ENCODE results near the gene KLK12. TPM values are rescaled to one million over a fixed set of nuclear protein-coding genes. Genes with fewer than 3 reads are reported as not detected.

Gene KLK12
- total and polyA plus RNA-seq, 9 of the 15 experiments (the other 6 are each of a cell fraction or from before 2014, with no cell fraction given), result not detected

DNA sequence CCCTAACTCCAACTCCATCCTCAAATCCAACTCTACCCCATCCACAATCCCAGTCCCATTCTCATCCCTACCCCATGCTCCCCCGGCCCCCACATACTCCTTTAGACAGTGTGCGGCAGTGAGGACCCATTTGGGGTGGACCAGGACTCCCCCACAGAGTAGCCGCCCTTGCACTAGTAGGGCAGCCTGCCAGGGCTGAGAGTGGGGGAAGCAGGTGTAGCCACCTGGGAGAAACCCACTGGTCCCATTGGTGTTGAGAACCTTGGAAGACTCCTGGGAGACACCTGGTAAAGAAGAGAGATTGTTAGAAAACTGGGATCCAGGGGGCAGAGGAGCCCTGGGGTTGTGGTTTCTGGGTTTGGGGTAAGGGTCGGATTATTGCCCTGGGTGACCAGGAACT is 25.5 kb upstream of the KLK12 start:
- no TSS peak for BruUV-seq (replicated peaks)
- Histone ChIP-seq H3K27ac (ENCODE audit: extremely low read depth, low read depth, low read length) (no peak overlapping the region), H3K4me1 (replicated peaks in 1 of 2; ENCODE audit: control insufficient read depth in 2 of 2, insufficient read depth in 2 of 2, low read length in 2 of 2) (peaks cover 7 to 10% of the 10 kb centered on the region in 2 experiments), H3K4me3 (no peak overlapping the region), H3K9me3 (replicated peaks; ENCODE audit: control insufficient read depth, insufficient read depth, low read depth, low read length) (no peaks in the 10 kb centered on the region), H4K20me1 (replicated peaks; ENCODE audit: control insufficient read depth, insufficient read depth, low read length) (no peaks in the 10 kb centered on the region), H3K9me1 (ENCODE audit: control insufficient read depth, insufficient read depth, low read length) (no peaks in the 10 kb centered on the region), H3K27me3 (ENCODE audit: control insufficient read depth in 2 of 2, insufficient read depth in 2 of 2, low read length in 2 of 2) (no peaks in the 10 kb centered on the region), H2AFZ (ENCODE audit: low read depth, low read length) (no peak overlapping the region), H3K4me2 (ENCODE audit: insufficient read depth, low read length) (no peak overlapping the region), H3K79me2 (ENCODE audit: control insufficient read depth, insufficient read depth, low read length) (no peaks in the 10 kb centered on the region), H3K9ac (ENCODE audit: insufficient read depth in 1 of 2, low read depth in 2 of 2, low read length in 2 of 2) (no peak overlapping the region), H3K36me3 (ENCODE audit: control insufficient read depth, insufficient read depth, low read length) (no peaks in the 10 kb centered on the region)
- no peak for DNase-seq (ENCODE audit: extremely low read depth in 1 of 4, low spot score in 3 of 4)
- ATAC-seq, result no peak
- FAIRE-seq, result no peak
- 3% methylated on average over 4 of the region's 4 CpGs for WGBS (ENCODE audit: insufficient coverage, low coverage, missing lambda C conversion rate)
- in situ Hi-C loops (cut with MboI), result no loop called here
- ChIA-PET POLR2A (no interaction called here), CTCF (ENCODE audit: low intra/inter-chr PET ratio) (no interaction called here)
- intact Hi-C loops (cut with micrococcal nuclease), result no loop called here
- TF ChIP-seq ARHGAP35 (IDR thresholded peaks at IDR 0.05; ENCODE audit: partially characterized antibody) (no peak), ZBTB17 (CRISPR knock-in tag; IDR thresholded peaks at IDR 0.05) (no peak), ZNF146 (CRISPR knock-in tag; IDR thresholded peaks at IDR 0.05; ENCODE audit: unreplicated experiment) (no peak), ZNF41 (CRISPR knock-in tag; conservative IDR thresholded peaks at IDR 0.05) (no peak), ERF (CRISPR knock-in tag; IDR thresholded peaks at IDR 0.05) (no peak), ZC3H8 (IDR thresholded peaks at IDR 0.05) (no peak), ZNF57 (CRISPR knock-in tag; IDR thresholded peaks at IDR 0.05) (no peak), GATAD2B (IDR thresholded peaks at IDR 0.05; ENCODE audit: borderline replicate concordance) (no peak), NFYB (IDR thresholded peaks at IDR 0.05; ENCODE audit: extremely low read depth, insufficient read length) (no peak)
- TF ChIP-seq, protein P1, sequence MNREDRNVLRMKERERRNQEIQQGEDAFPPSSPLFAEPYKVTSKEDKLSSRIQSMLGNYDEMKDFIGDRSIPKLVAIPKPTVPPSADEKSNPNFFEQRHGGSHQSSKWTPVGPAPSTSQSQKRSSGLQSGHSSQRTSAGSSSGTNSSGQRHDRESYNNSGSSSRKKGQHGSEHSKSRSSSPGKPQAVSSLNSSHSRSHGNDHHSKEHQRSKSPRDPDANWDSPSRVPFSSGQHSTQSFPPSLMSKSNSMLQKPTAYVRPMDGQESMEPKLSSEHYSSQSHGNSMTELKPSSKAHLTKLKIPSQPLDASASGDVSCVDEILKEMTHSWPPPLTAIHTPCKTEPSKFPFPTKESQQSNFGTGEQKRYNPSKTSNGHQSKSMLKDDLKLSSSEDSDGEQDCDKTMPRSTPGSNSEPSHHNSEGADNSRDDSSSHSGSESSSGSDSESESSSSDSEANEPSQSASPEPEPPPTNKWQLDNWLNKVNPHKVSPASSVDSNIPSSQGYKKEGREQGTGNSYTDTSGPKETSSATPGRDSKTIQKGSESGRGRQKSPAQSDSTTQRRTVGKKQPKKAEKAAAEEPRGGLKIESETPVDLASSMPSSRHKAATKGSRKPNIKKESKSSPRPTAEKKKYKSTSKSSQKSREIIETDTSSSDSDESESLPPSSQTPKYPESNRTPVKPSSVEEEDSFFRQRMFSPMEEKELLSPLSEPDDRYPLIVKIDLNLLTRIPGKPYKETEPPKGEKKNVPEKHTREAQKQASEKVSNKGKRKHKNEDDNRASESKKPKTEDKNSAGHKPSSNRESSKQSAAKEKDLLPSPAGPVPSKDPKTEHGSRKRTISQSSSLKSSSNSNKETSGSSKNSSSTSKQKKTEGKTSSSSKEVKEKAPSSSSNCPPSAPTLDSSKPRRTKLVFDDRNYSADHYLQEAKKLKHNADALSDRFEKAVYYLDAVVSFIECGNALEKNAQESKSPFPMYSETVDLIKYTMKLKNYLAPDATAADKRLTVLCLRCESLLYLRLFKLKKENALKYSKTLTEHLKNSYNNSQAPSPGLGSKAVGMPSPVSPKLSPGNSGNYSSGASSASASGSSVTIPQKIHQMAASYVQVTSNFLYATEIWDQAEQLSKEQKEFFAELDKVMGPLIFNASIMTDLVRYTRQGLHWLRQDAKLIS (CRISPR knock-in tag; IDR thresholded peaks at IDR 0.05), result no peak
- TF ChIP-seq, protein P2, sequence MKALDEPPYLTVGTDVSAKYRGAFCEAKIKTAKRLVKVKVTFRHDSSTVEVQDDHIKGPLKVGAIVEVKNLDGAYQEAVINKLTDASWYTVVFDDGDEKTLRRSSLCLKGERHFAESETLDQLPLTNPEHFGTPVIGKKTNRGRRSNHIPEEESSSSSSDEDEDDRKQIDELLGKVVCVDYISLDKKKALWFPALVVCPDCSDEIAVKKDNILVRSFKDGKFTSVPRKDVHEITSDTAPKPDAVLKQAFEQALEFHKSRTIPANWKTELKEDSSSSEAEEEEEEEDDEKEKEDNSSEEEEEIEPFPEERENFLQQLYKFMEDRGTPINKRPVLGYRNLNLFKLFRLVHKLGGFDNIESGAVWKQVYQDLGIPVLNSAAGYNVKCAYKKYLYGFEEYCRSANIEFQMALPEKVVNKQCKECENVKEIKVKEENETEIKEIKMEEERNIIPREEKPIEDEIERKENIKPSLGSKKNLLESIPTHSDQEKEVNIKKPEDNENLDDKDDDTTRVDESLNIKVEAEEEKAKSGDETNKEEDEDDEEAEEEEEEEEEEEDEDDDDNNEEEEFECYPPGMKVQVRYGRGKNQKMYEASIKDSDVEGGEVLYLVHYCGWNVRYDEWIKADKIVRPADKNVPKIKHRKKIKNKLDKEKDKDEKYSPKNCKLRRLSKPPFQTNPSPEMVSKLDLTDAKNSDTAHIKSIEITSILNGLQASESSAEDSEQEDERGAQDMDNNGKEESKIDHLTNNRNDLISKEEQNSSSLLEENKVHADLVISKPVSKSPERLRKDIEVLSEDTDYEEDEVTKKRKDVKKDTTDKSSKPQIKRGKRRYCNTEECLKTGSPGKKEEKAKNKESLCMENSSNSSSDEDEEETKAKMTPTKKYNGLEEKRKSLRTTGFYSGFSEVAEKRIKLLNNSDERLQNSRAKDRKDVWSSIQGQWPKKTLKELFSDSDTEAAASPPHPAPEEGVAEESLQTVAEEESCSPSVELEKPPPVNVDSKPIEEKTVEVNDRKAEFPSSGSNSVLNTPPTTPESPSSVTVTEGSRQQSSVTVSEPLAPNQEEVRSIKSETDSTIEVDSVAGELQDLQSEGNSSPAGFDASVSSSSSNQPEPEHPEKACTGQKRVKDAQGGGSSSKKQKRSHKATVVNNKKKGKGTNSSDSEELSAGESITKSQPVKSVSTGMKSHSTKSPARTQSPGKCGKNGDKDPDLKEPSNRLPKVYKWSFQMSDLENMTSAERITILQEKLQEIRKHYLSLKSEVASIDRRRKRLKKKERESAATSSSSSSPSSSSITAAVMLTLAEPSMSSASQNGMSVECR (CRISPR knock-in tag; IDR thresholded peaks at IDR 0.05), result no peak
- TF ChIP-seq, protein P3, sequence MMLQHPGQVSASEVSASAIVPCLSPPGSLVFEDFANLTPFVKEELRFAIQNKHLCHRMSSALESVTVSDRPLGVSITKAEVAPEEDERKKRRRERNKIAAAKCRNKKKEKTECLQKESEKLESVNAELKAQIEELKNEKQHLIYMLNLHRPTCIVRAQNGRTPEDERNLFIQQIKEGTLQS (IDR thresholded peaks at IDR 0.05), result no peak
- TF ChIP-seq, protein P3 (CRISPR knock-in tag; conservative IDR thresholded peaks at IDR 0.05), result no peak
- TF ChIP-seq, protein P4, sequence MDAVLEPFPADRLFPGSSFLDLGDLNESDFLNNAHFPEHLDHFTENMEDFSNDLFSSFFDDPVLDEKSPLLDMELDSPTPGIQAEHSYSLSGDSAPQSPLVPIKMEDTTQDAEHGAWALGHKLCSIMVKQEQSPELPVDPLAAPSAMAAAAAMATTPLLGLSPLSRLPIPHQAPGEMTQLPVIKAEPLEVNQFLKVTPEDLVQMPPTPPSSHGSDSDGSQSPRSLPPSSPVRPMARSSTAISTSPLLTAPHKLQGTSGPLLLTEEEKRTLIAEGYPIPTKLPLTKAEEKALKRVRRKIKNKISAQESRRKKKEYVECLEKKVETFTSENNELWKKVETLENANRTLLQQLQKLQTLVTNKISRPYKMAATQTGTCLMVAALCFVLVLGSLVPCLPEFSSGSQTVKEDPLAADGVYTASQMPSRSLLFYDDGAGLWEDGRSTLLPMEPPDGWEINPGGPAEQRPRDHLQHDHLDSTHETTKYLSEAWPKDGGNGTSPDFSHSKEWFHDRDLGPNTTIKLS (IDR thresholded peaks at IDR 0.05; ENCODE audit: borderline replicate concordance, low read depth), result no peak

All from K562 (cell line).